Activated CD8-positive, alpha-beta T cell treated with anti-CD3 and anti-CD28 coated beads for 36 hours (primary cell): Measurements from ENCODE around the gene ARRDC4. TPM values are rescaled to one million over a fixed set of nuclear protein-coding genes. Genes with fewer than 3 reads are reported as not detected.

Experiments
- ATAC-seq: fragments of 200-7000 bp; cut with Tn5 transposase; one replicate; pipeline ENCODE4 v1.10.0; 2021; ENCODE audit warnings: mild to moderate bottlenecking, moderate library complexity
- CTCF ChIA-PET: fragments of 350-600 bp; sonication (Branson Sonifier 250); formaldehyde crosslinking; loops from one replicate; lab custom pipeline; 2021; ENCODE audit warnings: antibody characterized with exemption; lab: Charles Lee
- POLR2A ChIA-PET: fragments of 350-600 bp; sonication (Branson Sonifier 250); formaldehyde crosslinking; loops from one replicate; lab custom pipeline; 2021; ENCODE audit warnings: antibody characterized with exemption; lab: Charles Lee
- DNase-seq: peaks from one replicate; pipeline ENCODE4 v3.0.0-alpha.2; 2020
- H3K27ac Mint-ChIP-seq: one replicate; pipeline ENCODE4 v1.8.0; 2021; ENCODE audit warnings: mild to moderate bottlenecking, mixed read lengths
- H3K27me3 Mint-ChIP-seq: one replicate; pipeline ENCODE4 v1.8.0; 2021; ENCODE audit warnings: mixed read lengths
- H3K36me3 Mint-ChIP-seq: one replicate; pipeline ENCODE4 v1.8.0; 2021; ENCODE audit warnings: low read depth, mixed read lengths
- H3K4me1 Mint-ChIP-seq: one replicate; pipeline ENCODE4 v1.8.0; 2021; ENCODE audit warnings: low read depth, mixed read lengths
- H3K4me3 Mint-ChIP-seq: one replicate; pipeline ENCODE4 v1.8.0; 2021; ENCODE audit warnings: mild to moderate bottlenecking, moderate library complexity, mixed read lengths
- H3K9me3 Mint-ChIP-seq: one replicate; pipeline ENCODE4 v1.8.0; 2021; ENCODE audit warnings: mixed read lengths
- intact Hi-C: fragments of 100-400 bp; cut with micrococcal nuclease; formaldehyde crosslinking; loops from one replicate; pipeline ENCODE4 v1.10.0; 2022
- total RNA-seq, 2 experiments: library from RNA; stranded (reverse); gene quantifications; one replicate each; pipeline ENCODE4 v1.2.3, GENCODE V29; 2021
- TF ChIP-seq, protein P1 (sequence below): fragments of 200-600 bp; IDR thresholded peaks from one replicate; pipeline ENCODE4 v1.8.0; 2022; ENCODE audit warnings: antibody characterized with exemption, mild to moderate bottlenecking

ARRDC4 gene
- under 1 TPM; 0.90 to 0.94 TPM for total RNA-seq

- no peaks in the 10 kb centered on the region for H3K27me3 Mint-ChIP-seq
- ATAC-seq (peak; percentile 98), DNase-seq (peak; percentile 99)
- no peaks in the 10 kb centered on the region for H3K36me3 Mint-ChIP-seq
- TF ChIP-seq, protein P1, sequence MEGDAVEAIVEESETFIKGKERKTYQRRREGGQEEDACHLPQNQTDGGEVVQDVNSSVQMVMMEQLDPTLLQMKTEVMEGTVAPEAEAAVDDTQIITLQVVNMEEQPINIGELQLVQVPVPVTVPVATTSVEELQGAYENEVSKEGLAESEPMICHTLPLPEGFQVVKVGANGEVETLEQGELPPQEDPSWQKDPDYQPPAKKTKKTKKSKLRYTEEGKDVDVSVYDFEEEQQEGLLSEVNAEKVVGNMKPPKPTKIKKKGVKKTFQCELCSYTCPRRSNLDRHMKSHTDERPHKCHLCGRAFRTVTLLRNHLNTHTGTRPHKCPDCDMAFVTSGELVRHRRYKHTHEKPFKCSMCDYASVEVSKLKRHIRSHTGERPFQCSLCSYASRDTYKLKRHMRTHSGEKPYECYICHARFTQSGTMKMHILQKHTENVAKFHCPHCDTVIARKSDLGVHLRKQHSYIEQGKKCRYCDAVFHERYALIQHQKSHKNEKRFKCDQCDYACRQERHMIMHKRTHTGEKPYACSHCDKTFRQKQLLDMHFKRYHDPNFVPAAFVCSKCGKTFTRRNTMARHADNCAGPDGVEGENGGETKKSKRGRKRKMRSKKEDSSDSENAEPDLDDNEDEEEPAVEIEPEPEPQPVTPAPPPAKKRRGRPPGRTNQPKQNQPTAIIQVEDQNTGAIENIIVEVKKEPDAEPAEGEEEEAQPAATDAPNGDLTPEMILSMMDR, result no peak
- H3K27ac Mint-ChIP-seq, result peak within 1 kb of the TSS; percentile 40
- H3K4me3 Mint-ChIP-seq, result peak within 1 kb of the TSS; percentile 69
- CTCF ChIA-PET, result no interaction called here
- intact Hi-C loops, result no loop called here
- POLR2A ChIA-PET, result no interaction called here
- no peaks in the 10 kb centered on the region for H3K9me3 Mint-ChIP-seq
- peaks cover 12% of the 10 kb centered on the region for H3K4me1 Mint-ChIP-seq
These were observed at the start of gene ARRDC4 for GRCh38 chr15:97960364-97961066. Gene ARRDC4 (plus strand): TSS chr15:97960703. CDS start chr15:97960862, 159 bp downstream.

DNA sequence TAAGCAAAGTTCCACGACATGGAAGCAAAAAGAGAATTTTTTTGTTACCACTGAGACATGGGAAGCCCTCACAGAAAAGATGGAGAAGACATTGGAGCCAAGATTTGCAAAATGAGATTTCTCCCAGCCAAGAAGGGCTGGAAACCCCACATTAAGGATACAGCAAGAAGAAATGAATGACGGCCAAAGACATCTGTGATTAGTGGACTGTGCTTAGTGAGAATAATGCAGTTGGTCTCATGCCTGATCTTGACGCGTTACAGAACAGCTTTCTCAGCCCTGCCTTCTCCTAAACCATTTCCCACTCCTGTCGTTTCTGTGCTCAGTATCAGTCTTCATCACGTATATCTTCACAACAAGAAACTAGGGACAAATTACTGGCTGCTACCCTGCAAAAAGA lies 45.8 kb upstream of the ARRDC4 start:
- Mint-ChIP-seq H3K27ac (no peak overlapping the region), H3K9me3 (no peaks in the 10 kb centered on the region), H3K4me3 (no peak overlapping the region), H3K36me3 (no peaks in the 10 kb centered on the region), H3K4me1 (no peaks in the 10 kb centered on the region), H3K27me3 (peaks cover 11% of the 10 kb centered on the region)
- intact Hi-C loops, result no loop called here
- TF ChIP-seq, protein P1, result no peak
- ChIA-PET POLR2A (no interaction called here), CTCF (interaction anchor here (0.9 kb wide), 1 partner anchor 507 kb away, joined by 3 read pairs; no protein-coding TSS in a partner anchor)
- no peak for ATAC-seq
- no peak for DNase-seq

GRCh38 chr15:97915261-97915660 lies 45.2 kb upstream of the ARRDC4 start:
- no peaks in the 10 kb centered on the region for H3K36me3 Mint-ChIP-seq
- DNase-seq (no peak), ATAC-seq (no peak)
- no peak overlapping the region for H3K4me3 Mint-ChIP-seq
- H3K27ac Mint-ChIP-seq, result no peak overlapping the region
- no peaks in the 10 kb centered on the region for H3K9me3 Mint-ChIP-seq
- peaks cover 11% of the 10 kb centered on the region for H3K27me3 Mint-ChIP-seq
- ChIA-PET POLR2A (no interaction called here), CTCF (interaction anchor here (0.9 kb wide), 1 partner anchor 507 kb away, joined by 3 read pairs; no protein-coding TSS in a partner anchor)
- no peaks in the 10 kb centered on the region for H3K4me1 Mint-ChIP-seq
- TF ChIP-seq, protein P1, result no peak
- intact Hi-C loops, result no loop called here

GRCh38 chr15:97921296-97921865 lies 39.1 kb upstream of the ARRDC4 start:
- peaks cover 15% of the 10 kb centered on the region for H3K9me3 Mint-ChIP-seq
- ATAC-seq, result no peak
- no peaks in the 10 kb centered on the region for H3K4me1 Mint-ChIP-seq
- TF ChIP-seq, protein P1, result no peak
- intact Hi-C loops, result no loop called here
- no peaks in the 10 kb centered on the region for H3K36me3 Mint-ChIP-seq
- ChIA-PET CTCF (no interaction called here), POLR2A (no interaction called here)
- DNase-seq, result no peak
- H3K27me3 Mint-ChIP-seq, result peaks cover 5% of the 10 kb centered on the region
- H3K27ac Mint-ChIP-seq, result no peak overlapping the region
- no peak overlapping the region for H3K4me3 Mint-ChIP-seq
